ENCODE results near the gene SLC39A11.
"Not testable (repeated sequence)": the region's sequence is repeated elsewhere in the genome, so short reads cannot be mapped to it uniquely, and the experiment has no call there.

The SLC39A11 gene

DNA sequence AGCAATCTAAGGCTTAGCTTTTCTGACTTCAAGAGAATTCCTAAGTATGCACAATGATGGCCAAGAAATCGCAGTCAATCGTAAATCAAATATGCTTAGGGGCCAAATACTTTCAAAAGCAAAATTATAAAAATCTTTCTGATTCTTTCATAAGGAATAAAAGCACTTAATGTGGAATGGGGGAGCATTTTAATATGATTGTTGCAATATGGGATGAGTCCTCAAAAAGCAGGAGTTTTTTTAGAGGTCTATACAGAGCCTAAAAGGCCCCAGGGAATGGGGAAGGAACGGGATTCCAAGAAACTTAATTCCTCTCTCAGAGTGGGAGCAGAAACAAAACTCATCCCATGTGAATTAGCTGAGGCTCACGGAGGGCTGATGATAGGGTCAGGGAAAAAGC, 14.7 kb upstream of the SLC39A11 start:
- no peak for DNase-seq (ENCODE audit: low read depth in 2 of 2)

DNA sequence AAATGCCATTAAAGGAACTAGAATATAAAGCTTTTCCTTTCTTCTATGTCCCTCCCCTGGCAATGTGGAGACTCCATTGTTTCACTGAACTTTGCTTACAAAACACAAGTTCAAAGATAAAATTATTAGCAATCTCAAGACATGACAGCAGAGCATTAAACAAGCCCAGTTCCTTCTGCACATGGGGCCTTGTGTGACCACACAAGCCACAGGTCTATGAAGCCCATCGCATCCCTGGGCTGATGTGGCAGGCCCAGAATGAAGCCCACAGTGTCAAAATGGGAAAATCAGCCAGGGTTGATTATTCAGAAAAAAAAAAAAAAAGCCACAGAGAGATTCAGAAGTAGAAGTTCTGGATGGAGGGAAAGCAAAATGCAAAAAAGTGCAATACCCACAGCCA, 12.9 kb upstream of the SLC39A11 start:
- DNase-seq (ENCODE audit: low read depth in 2 of 2), result no peak

DNA sequence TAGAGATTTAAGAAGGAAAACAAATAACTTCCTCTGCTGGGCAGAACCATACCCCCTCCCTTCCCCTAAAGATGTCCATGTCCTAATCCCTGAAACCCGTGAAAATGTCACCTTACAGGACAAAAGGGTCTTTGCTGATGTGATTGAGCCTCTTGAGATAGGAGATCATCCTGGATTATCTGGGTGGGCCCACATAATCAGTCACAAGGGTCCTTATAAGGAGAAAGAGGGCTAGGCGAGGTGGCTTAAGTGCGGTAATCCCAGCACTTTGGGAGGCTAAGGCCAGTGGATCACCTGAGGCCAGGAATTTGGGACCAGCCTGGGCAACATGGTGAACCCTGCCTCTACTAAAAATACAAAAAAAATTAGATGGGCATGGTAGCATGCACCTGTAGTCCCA, 12.0 kb upstream of the SLC39A11 start:
- DNase-seq (ENCODE audit: low read depth in 2 of 2), result no peak

DNA sequence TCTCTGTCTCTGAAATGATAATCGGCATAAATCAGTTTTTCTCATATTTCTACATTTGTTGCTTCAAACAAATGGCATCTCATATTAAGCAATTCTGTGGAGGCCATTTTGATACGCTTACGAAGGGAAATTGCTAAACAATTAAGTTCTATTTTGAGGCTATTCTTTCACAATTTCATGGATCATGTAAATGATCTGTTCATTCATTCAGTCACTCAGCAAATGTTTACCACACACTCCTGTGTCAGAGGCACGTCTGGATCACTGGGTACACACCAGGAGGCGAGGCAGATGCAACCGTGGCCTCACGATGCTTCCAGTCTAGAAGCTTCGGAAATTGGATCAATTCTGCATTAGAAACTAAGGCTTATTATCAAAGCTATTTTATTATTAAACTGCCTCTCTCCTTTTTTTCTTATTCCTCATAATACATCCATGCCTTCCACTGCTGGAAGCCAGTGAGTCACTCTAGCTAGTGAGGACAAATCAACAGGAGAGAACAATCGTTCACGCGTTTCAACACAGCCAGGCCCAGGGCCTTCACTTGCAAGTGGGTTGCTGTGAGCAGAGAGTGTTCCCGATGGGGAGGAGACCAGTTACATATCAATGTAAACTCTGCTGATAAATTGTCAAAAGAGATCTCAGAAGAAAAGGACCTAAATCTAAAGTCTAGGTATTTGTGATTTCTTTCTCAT, 11.3 kb upstream of the SLC39A11 start:
- no peak for DNase-seq (ENCODE audit: low read depth in 2 of 2)

DNA sequence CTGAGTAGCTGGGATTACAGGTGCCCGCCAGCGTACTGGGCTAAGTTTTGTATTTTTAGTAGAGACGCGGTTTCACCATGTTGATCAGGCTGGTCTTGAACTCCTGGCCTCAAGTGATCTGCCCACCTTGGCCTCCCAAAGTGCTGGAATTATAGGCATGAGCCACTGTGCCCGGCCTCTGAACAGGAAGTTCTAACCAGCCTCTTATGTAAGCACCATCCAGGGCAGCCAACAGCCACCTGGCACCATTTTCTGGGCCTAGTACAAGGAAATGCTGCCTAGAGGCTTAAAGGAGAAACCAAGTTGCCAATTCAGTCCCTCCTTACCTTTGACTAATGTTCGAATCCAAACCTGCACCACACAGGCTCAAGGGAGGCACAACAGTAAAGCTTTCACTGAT, 8.5 kb upstream of the SLC39A11 start:
- no peak for DNase-seq (ENCODE audit: low read depth in 2 of 2)

DNA sequence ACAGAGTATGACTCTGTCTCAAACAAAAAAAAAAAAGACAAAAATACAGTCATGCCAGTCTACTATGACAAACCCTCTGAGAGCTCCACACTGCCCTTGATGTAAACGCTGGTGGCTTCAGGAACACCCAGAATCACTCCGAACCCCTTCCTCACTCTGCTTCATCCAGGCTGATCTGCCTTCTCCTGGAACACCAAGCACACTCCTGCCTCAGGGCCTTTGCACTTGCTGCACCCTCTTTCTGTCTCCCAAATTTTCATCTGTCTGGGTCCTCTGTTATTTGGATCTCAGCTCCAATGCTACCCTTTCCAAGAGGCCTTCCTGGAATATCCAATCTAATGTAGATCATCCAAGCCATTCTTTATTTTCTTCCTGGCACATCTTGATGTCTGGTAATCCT, 7.9 kb upstream of the SLC39A11 start:
- DNase-seq (ENCODE audit: low read depth in 2 of 2), result no peak

DNA sequence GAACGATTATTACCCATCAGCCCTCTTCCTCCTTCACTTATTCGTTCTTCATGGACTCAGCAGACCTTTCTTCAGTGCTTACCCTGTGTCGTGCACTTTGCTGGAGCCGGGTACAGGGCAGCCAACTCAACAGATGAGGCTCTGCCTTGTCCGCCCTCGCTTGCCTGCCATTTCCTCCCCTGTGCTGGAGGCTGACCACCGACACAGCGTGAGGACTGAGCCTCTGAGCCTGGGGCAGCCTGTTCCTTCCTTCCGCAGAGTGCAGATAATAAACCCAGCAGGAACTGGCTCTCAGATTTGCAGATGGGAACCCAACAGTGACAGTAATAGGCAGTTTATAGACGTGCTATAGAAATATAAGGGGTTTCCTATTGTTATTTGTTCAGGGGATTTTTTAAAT, 7.0 kb upstream of the SLC39A11 start:
- DNase-seq (ENCODE audit: low read depth in 2 of 2), result no peak

DNA sequence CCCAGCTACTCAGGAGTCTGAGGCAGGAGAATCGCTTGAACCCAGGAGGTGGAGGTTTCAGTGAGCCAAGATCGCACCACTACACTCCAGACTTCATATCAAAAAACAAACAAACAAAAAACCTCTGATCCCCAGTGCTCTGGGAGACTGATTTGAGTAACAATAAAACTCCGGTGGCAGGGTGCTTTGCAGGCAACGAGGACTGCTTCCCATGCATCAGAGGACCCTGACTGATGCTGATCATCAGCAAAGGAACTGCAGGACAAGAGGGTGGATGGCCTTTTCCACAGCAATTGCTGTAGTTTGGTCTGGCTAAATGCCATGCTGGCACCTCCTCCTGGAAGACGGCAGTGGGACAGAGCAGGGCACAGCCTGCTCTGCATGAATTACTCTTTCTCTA, 6.4 kb upstream of the SLC39A11 start:
- DNase-seq (ENCODE audit: low read depth in 2 of 2), result no peak

DNA sequence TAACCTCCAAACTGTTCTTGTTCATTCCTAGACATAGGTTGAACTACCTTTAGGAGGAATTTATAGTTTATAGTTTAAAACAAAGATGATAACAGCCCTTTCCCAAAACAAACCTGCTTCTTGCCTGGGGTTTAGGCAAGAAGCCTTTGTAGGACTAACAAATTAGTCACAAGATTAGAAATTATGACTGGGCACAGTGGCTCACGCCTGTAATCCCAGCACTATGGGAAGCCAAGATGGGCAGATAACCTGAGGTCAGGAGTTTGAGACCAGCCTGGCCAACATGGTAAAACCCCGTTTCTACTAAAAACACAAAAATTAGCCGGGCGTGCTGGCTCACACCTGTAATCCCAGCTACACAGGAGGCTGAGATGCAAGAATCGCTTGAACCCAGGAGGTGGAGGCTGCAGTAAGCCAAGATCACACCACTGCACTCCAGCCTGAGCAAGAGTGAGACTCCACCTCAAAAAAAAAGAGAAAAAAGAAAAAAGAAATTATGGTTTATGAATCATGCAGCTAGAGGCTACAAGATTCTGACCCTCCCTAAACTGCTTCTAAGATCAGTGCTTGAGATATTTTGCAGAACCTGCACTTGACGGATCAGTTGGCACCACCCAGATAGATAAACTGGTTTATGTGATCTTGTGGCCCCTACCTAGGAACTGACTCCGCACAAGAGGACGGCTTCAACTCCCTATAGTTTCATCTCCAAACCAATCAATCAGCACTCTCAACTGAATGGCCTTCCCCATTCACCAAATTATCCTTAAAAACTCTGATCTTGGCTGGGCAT, 5.7 kb upstream of the SLC39A11 start:
- DNase-seq (ENCODE audit: low read depth in 2 of 2), result not testable (repeated sequence)

DNA sequence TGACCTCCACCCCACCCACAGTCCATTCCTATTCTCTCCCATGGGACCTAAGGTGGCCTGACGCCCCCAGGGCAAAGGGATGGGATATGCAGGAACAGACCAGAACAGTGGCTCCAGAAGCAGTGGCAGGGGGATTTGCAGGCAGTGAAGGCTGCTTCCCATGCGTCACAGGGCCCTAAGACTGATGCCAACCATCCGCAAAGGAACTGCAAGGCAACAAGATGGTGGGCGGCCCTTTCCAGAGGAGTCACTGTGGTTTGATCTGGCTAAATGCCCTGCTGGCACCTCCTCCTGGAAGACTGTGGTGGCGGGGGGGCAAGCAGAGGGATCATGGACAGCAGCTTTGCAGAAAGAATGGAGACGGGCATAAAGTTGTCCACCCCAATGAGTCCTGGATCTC, 4.4 kb upstream of the SLC39A11 start:
- no peak for DNase-seq (ENCODE audit: low read depth in 2 of 2)

DNA sequence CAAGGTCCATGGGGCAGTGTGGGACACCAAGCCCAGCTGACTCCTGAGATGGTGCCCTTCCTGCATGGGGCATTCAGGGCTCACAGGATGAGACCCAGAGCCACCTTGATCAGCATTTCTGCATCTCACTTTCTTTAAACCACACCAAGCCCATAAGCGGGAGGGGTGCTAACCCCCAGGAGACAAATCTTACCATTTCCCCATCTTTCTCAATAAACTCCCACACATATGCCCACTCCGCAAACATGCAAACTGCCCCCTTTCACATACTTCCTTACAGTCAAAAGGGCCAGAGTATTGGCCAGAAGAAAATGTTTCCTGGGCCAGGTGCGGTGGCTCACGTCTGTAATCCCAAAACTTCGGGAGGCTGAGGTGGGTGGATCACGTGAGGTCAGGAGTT, 3.7 kb upstream of the SLC39A11 start:
- no peak for DNase-seq (ENCODE audit: low read depth in 2 of 2)

DNA sequence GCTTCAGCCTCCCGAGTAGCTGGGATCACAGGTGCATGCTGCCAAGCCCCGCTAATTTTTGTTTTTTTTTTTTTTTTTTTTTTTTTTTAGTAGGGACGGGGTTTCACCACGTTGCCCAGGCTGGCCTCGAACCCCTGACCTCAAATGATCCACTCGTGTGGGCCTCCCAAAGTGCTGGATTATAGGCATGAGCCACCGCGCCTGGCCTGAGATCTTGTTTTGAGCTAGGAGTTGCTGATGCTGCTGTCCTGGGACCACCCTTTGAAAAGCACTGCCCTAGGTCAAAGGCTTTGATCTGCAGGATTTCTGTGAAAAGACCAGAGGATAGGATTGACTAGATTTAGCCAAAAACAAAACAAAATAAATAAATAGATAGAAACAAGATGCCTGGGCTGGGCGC, 798 bp upstream of the SLC39A11 start:
- DNase-seq (ENCODE audit: low read depth in 2 of 2), result no peak

DNA sequence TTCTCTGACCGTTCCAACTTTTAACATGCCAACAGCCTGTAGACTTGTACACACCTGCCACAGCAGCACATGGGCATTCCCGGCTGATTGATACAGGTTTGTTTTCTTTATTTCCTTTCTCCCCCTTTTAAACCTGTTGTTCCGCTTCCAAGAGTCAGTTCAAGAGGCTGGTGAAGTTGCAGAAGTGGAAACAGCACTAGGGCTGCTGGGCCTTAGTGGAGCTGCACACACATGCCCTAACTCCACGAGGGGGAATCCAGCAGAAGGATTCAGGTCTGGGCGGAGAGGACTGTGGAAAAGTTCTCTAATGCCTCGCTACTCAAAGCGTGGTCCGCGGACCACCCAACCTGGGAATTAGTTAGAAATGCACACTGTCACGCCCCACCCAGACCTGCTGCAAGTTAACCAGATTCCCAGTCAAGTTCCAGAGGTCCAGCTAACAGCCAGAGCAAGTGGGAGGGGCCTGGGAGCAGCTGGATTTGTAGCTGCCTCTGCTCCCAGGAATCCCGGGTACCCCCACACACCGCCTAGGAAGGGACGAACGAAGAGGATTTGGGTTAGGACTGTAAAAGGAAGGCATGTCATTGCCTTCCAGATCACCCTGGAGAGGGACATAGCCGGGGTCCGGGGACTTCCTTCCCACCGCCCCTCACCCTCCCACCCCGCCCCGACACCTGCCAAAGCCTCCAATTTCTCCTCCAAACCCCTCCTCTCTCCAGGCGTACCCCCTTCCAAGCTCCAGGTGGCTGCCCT, 542 bp downstream of the SLC39A11 start:
- no peak for DNase-seq (ENCODE audit: low read depth in 2 of 2)

DNA sequence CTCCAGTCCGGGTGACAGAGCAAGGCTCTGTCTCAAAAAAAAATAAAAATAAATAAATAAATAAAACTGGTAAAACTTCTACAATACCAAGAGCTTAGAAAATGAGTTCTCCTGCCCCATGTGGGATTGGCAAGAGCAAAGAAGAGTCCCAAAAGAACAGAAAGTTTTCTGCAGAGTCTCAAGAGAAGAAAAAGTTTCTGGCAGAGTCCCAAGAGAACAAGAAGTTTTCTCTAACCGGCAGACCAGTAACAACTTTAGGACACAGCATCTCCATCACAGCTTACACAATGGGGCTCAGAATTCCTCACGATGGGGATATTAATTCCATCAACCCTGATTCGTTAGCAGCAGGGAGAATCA, 1.1 kb downstream of the SLC39A11 start:
- DNase-seq (ENCODE audit: low read depth in 2 of 2), result no peak

DNA sequence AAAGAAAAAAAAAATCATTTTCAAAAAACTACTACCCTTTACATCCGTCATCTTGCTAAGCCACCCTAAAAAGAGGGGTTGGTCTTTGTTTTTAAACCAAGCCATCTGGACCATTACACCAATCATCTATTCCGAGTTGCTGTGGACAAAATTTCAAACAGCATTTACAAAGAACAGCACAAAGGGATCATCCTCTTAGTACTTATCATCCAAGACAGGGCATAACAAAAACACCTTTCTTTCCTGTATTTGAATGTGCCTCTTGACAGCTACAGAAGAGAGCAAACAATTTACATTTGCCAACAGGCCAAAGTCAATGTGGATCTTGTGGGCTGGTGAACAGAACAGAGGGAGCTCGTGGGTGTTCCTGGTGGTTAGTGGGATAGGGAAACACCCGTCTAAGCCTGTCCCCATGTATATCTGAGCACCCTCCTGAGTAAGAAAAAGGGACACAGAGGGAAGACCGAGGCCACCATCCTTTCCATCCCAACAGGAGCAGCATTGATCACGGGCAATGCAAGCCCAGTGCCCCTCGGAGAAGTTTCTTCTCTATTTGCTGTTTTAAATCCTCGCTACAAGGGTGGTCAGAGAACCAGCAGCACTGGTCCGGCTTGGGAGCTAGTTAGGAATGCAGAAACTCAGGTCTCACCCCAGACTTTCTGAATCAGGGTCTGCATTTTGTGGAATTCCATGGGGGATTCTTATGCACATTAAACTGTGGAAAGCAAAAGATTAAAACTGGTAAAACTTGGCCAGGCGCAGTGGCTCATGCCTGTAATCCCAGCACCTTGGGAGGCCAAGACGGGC, 1.9 kb downstream of the SLC39A11 start:
- no peak for DNase-seq (ENCODE audit: low read depth in 2 of 2)

DNA sequence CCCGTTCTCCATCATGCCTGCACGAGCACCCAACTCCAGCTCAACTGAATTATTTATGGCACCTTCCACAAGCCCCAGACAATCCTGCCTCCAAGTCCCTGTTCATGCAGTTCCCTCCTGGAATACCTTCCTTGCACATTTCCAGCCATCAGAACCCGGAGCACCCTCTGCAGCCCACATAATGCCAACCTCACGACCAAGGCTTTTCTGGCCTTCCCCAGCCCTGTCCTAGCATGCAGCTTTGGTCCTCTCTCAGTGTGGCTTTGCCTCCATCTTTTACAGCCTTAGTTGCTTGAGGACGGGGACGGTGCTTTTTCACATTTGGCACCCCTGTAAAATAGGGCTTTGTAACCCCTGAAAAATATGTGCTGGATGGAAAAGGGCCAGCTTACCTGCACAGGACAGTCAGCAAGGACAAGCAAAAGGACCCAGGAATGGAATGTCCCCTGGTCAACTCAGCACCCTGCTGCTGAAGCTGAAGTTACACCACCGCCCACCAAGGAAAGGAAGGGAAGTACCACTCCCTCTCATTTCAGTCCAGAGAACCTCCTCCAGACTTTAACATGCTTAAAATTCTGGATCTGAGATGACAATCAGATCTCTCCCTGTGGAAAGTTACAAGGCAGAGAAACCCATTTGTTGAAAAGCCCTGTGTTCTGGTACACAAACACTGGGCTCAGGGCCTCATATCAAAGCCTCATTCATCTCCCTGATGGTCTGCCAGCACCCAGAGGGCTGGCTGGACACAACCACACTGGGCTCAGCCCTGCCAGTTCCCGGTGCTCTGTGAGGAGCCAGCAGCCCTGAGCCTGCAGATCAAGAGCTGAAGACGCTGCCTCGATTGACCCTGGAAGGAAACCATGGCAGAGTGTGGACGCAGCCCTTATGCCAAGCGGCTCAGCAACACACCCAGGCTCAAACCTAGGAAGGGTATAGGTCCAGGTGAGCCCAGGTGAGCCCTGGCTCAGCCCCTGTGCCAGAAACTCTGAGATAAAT, 2.9 kb downstream of the SLC39A11 start:
- DNase-seq (ENCODE audit: low read depth in 2 of 2), result no peak

DNA sequence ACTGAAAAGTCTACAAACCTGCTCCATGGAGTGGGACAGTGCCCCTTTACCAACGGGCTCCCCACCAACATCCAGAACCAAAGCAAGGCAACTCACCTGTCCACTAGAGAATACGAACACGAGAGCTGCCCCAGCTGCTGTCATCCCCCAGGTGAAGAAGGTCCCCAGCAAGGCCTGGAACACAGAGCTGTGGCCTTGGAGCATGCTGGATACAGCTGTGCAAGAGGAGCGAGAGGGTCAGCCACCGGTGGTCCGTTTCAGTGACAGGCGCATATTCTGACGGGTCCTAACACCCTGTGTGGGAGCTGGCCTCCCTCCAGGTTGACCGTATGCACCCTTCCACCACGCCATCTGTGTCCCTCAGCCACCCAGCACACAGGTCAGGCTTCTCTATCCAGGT, 3.9 kb downstream of the SLC39A11 start:
- no peak for DNase-seq (ENCODE audit: low read depth in 2 of 2)

DNA sequence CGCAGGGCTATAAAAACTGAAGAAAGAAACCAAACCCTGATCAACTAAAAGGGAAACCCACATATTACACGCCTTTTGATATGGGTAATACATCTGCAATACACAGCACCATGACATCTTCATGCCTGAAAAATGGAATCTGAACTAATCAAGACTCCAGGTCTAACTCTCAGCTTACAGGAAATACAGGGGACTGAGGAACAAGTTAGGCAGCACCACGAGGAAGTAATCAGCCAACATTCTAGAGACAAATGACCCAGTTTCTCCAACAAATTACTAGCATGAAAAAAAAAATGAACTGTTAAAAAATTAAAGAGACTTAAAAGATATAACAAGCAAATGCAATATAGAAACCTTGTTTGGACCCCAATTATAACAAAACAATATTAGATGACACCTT, 9.1 kb downstream of the SLC39A11 start:
- DNase-seq (ENCODE audit: low read depth in 2 of 2), result no peak

DNA sequence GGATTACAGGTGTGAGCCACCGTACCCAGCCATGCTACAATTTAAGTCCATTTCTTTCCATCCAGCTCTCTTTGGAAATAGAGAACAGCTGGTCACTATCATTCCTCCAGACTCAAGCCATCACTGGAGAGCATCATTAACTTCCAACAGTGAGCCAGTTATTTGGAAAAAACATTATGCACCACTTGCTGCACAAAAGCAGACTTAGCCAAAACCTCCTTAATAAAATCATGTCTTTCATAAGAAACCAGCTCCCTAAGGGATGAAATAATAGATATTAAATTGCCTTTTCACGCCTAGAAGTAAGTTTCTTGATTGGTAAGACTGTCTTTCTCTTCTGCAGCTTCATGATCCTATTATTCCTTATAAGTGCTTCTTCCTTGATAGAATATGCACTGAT, 17.9 kb downstream of the SLC39A11 start:
- DNase-seq (ENCODE audit: low read depth in 2 of 2), result no peak

DNA sequence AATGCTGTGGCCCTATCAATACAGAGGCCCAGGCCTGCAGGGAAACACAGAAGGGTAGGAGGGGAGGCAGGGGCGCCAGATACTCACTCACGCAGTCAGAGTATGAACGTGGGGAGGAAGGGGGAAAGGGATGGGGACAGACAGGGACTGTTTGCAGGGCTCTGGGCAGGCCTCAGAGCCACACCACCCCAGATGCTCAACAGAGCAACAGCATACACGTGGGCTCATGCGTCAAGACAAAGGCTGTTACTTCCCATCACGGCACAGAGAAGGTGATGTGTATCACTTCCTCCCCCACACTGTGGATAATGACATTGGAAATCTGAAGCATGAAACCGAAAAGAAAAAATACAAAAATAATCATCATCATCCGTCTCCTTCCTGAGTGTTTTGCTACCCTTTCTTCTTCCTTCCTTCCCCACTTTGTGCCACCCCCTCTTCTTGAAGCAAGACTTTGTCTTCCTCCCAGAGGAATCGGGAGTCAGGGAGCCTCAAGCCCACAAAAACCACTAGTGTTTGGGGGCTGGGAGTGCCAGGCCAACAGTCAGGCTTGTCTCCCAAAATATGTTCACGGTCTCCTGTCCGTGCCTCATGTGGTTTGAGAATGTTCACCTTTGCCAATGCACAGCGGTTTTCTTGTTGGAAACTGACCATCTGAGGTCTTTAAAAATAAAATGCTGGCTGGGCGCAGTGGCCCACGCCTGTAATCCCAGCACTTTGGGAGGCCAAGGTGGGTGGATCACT, 20.1 kb downstream of the SLC39A11 start:
- DNase-seq (ENCODE audit: low read depth in 2 of 2), result no peak
